Activated naive CD8-positive, alpha-beta T cell treated with anti-CD3 and anti-CD28 coated beads for 36 hours (primary cell): Measurements from ENCODE around the gene SVOP. TPM values are rescaled to one million over a fixed set of nuclear protein-coding genes. Genes with fewer than 3 reads are reported as not detected.

Experiments used
- DNase-seq: peaks from one replicate; pipeline ENCODE4 v3.0.0; 2021
- H3K27ac Mint-ChIP-seq: one replicate; pipeline ENCODE4 v1.8.0; 2022; ENCODE audit warnings: mild to moderate bottlenecking, moderate library complexity, mixed read lengths
- H3K27me3 Mint-ChIP-seq: one replicate; pipeline ENCODE4 v1.8.0; 2022; ENCODE audit warnings: mild to moderate bottlenecking, mixed read lengths
- H3K36me3 Mint-ChIP-seq: one replicate; pipeline ENCODE4 v1.8.0; 2021; ENCODE audit warnings: mild to moderate bottlenecking, mixed read lengths
- H3K4me1 Mint-ChIP-seq: one replicate; pipeline ENCODE4 v1.8.0; 2021; ENCODE audit warnings: mixed read lengths
- H3K4me3 Mint-ChIP-seq: one replicate; pipeline ENCODE4 v1.8.0; 2022; ENCODE audit warnings: mild to moderate bottlenecking, moderate library complexity, mixed read lengths
- H3K9me3 Mint-ChIP-seq: one replicate; pipeline ENCODE4 v1.8.0; 2022; ENCODE audit warnings: mixed read lengths
- total RNA-seq, 2 experiments: library from RNA; stranded (reverse); gene quantifications; one replicate each; pipeline ENCODE4 v1.2.3, GENCODE V29; 2021

The SVOP gene
- total RNA-seq, 2 experiments from 2014 or later = not detected

DNA sequence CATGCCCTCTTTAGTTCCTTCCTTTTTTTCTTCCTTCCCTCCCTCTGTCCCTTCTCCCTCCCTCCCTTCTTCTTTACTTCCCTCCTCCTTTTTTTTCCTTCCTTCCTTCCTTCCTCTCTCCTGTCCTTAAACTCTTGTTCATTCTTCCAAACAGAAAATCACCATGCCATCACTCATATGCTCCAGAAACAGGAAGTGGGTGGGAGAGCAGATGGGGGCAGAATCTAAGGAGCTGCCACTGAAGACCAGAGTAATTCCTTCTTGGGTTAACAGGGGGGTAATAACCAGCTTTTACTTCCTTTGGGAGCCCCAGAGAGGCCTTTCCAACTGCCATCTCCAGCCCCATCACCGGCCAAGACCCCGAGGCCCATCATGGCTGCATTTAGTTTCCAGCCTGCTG, 51.2 kb downstream of the SVOP start:
- DNase-seq = no peak
- Mint-ChIP-seq H3K27ac (no peak overlapping the region), H3K36me3 (no peaks in the 10 kb centered on the region), H3K27me3 (peaks cover 22% of the 10 kb centered on the region), H3K9me3 (no peaks in the 10 kb centered on the region), H3K4me3 (no peak overlapping the region), H3K4me1 (peaks cover 3% of the 10 kb centered on the region)

DNA sequence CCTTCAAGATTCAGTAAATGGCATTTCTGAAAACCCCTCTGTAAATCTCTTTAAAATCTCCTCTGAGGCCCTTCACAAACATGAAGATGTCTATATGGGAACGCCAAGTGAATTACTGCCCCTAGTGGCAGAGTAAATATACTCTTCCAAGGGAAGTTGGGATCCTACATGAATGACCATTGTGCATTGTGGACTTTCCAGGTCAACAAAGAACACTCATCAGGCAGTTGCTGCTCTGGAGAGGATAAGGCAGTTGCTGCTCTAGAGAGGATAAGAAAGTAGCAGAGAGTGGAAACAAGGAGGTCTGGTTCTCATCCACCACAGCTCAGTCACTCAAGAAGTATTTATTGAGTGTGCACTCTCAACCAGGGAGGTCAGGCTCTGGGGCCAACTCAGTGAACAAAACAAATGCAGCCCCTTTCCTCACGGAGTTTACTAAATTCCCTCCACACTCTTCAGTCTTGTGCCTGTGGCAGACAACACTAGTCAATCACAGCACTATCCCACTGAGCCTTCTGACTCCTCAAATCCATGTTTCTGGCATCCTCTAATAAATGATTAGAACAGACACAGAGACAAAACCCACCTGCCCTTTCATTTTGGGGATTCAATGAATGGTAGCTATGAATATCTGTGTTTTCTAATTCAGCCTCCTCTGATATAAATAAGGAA, 52.9 kb downstream of the SVOP start:
- no peaks in the 10 kb centered on the region for H3K9me3 Mint-ChIP-seq
- H3K4me1 Mint-ChIP-seq = peaks cover 3% of the 10 kb centered on the region
- no peak overlapping the region for H3K4me3 Mint-ChIP-seq
- no peak for DNase-seq
- no peak overlapping the region for H3K27ac Mint-ChIP-seq
- H3K27me3 Mint-ChIP-seq = peaks cover 22% of the 10 kb centered on the region
- H3K36me3 Mint-ChIP-seq = no peaks in the 10 kb centered on the region

DNA sequence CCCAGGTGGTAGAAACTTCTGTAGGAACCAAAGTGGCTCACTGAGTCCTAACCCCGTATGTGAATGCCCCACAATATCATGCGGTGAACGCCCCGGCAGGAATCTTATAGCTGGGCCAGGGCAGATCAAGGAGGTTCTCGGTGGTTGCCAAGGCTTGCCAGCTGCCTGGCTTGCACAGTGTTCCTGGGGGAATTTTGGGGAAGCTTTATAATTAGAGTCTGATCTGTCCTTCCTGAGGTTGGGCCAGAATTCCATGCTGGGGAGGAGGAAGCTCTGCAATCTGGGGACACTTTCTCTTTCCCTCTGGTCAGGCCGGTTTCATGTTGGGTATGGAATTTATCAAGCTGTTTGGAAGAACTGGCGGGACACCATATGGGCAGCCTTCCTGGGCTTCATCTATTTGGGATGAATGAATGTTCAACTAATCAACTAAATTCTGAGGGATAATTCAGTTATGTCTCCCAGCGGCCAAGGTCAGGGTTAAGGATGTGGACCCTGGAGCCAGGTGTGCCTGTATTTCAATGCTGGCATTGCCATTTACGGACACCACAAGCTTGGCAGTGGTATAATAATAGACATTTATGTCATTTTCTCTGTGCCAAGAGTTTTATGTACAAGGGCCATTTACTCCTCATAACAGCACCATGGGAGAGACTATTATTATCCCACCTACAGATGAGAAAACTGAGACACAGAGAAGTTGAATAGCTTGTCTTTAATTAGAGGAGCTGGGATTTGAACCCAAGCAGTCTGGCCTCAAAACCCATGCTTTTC, 54.3 kb downstream of the SVOP start:
- H3K36me3 Mint-ChIP-seq = no peaks in the 10 kb centered on the region
- no peak overlapping the region for H3K27ac Mint-ChIP-seq
- H3K27me3 Mint-ChIP-seq = peaks cover 22% of the 10 kb centered on the region

DNA sequence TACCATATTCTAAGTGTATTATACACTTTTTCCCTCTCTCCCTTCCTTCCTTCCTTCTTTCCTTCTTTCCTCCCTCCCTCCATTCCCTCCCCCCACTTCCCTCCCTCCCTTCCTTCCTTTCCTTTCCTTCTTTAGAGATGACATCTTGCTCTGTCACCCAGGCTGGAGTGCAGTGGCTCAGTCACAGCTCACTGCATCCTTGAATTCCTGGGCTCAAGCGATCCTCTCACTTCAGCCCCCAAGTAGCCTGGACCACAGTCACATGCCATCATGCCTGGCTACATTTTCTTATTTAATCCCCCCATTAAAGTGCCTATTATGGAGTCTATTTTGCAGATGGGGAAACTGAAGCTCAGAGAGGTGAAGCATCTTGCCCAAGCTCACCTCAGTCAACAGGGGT, 55.0 kb downstream of the SVOP start:
- Mint-ChIP-seq H3K4me3 (no peak overlapping the region), H3K4me1 (no peaks in the 10 kb centered on the region), H3K36me3 (no peaks in the 10 kb centered on the region), H3K9me3 (no peaks in the 10 kb centered on the region), H3K27ac (no peak overlapping the region), H3K27me3 (peaks cover 22% of the 10 kb centered on the region)
- DNase-seq = no peak

More for the DNA sequence above, 54.3 kb downstream of the SVOP start:
- no peaks in the 10 kb centered on the region for H3K4me1 Mint-ChIP-seq
- H3K4me3 Mint-ChIP-seq = no peak overlapping the region
- DNase-seq = no peak
- H3K9me3 Mint-ChIP-seq = no peaks in the 10 kb centered on the region

DNA sequence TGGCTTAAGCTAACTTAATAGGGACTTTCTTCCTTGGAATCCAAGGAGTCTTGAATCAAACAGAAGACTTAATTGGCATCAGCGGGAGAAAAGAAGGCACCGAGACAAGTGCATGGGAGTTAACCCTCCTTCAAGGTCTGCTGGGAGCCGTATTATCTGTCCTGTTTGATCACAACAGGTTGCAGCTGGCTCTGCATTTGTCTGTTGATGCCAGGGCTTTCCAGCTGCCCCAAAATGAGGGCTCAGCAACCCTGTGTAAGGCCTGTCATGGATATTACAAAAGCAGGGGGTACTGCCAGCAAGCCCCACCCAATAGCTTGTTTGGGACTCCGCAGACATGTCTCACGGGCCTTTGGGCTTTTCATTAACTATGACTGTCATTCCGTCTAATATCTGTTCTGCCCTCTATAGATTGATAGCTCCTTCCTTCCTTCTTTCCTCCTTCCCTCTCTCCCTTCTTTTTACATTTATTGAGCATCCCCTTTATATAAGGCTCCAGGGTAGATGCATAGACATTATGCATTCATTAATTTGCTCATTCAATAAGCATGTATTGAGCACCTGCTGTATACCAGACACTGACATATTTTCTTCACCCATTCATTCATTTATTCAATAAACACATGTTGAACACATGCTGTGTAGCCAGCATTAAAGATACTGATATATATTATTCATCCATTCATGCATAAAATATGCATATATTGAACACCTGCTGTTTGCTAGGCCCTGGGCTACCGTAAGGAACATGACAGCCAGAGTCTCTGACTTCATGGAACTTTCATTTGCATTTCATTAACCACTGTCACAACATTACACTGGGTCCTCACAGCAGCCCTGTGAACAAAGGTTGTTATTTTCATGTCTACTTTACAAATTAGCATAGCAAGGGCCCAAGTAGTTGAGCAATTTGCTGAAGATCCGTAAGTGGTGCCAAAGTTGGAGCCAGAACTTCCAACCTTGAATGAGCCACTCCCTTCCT, 56.2 kb downstream of the SVOP start:
- Mint-ChIP-seq H3K9me3 (no peaks in the 10 kb centered on the region), H3K4me3 (no peak overlapping the region), H3K36me3 (no peaks in the 10 kb centered on the region), H3K27ac (no peak overlapping the region), H3K27me3 (peaks cover 23% of the 10 kb centered on the region), H3K4me1 (no peaks in the 10 kb centered on the region)
- DNase-seq = no peak

DNA sequence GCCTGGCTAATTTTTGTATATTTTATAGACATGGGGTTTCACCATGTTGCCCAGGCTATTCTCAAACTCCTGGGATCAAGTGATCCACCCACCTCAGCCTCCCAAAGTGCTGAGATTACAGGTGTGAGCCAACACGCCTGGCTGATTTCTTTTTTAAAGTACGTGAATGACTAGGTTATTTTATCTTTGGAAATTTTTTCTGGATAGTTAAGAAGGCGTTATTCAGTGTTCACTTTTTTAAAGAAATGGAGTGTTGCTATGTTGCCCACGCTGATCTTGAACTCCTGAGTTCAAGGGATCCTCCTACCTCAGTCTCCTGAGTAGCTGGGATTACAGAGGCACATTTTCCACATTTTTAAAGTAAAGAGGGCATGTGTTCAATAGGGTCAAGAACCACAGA, 58.6 kb downstream of the SVOP start:
- DNase-seq = no peak
- Mint-ChIP-seq H3K27ac (no peak overlapping the region), H3K4me3 (no peak overlapping the region), H3K9me3 (no peaks in the 10 kb centered on the region), H3K4me1 (no peaks in the 10 kb centered on the region), H3K36me3 (no peaks in the 10 kb centered on the region), H3K27me3 (peaks cover 4% of the 10 kb centered on the region)

DNA sequence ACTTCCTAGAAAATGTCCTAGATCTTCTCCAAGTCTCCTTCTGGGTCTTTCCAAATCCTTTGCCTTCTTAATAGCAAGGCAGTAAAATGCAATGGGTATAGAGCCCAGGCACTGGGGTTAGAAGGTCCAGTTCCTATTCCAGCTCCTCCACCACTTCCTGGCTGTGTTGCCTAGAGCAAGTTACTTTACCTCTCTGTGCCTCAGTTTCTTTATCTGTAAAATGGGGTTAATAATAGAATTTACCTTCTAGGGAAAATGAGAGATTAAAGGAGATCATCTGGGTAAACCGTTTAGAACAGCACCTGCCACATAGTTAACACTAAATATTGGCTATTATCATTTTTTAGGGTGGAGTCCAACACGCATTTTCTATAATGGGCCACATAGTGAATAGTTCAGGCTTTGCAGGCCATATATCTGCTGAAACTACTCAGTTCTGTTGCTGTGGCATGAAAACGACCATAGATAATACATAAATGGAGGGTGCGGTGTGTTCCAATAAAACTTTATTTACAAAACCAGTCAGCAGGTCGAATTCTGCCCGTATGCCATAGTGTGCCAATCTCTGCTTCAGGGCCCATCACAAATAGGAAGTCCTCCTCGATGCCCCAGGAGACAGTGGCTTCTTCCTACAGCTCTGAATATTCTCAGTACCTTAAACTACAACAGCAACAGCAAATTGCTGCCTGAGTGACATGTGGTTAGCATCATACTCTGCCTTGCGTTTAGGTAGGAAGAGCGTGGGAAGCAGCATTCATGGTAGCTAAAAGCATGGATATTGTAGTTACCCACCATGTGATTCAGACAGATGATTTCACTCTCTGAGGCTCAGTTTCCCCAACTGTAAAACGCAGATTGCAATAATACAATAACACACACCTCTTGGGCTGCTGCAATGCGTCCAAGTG, 60.9 kb downstream of the SVOP start:
- Mint-ChIP-seq H3K27ac (no peak overlapping the region), H3K4me1 (no peaks in the 10 kb centered on the region), H3K27me3 (peaks cover 6% of the 10 kb centered on the region), H3K9me3 (no peaks in the 10 kb centered on the region), H3K36me3 (no peaks in the 10 kb centered on the region), H3K4me3 (no peak overlapping the region)
- DNase-seq = no peak

DNA sequence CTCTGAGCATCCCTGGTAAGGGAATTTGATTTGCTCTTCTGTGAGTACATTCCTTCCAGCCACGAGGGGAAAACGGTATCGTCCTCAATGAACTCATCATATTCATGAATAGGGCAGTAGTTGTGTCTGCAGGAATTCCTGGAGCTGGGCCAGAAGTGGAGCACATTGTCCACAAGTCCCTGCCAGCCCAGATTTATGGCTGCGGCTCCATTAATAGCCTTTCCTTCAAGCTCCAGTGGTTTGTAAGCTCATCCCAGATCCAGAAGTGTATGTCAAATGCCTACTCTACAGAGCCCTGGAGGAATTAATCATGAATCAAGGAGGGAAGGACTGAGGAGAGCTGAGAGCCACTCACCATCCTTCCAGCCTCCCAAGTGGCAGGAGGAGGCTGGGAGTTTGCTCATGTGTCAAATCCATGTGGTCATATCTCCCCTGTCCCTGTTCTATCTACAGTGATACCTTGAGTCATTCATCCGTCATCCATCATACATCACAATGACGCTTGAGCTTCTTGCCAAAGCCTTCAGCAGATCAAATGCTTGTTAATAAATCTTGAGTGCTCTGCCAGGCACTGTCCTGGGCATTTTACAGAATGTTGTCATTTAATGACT, 65.5 kb downstream of the SVOP start:
- Mint-ChIP-seq H3K4me3 (no peak overlapping the region), H3K27ac (no peak overlapping the region), H3K27me3 (peaks cover 3% of the 10 kb centered on the region), H3K4me1 (peaks cover 3% of the 10 kb centered on the region), H3K36me3 (no peaks in the 10 kb centered on the region), H3K9me3 (no peaks in the 10 kb centered on the region)
- DNase-seq = no peak

DNA sequence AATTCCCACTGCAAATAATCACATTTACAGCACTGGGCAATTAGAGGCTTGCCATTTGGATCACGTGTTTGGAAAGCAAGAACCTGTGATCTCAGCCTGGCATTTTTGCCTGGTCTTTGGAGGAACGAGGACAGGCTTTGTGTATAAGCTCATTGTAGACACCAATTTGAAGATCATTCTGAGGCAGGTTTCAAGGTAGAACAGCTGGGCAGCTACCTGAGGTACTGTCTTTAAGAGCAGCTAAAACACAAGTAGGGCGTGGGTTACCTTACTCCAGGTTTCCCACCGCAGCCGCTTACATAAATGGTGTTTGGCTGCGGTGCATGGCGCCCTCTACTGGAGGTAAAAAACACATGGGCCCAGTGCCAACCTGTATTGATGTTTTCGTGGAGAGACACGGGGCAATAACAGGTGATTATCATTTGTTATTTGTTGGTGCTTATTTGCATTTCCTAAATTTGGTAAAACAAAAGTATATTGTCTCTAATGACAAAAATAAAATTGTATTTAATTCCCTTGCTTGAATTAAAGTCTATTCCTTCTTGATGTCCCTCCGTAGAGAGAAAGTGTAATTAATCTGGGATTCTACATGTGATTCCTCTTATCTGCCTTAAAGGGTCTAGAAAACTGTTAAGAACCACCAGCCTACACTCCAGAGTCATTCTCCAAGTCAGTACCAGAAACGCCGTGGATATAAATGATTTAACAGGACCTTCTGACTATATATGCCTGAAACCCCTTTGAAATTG, 69.7 kb downstream of the SVOP start:
- no peaks in the 10 kb centered on the region for H3K36me3 Mint-ChIP-seq
- peak; percentile 58 for DNase-seq

DNA sequence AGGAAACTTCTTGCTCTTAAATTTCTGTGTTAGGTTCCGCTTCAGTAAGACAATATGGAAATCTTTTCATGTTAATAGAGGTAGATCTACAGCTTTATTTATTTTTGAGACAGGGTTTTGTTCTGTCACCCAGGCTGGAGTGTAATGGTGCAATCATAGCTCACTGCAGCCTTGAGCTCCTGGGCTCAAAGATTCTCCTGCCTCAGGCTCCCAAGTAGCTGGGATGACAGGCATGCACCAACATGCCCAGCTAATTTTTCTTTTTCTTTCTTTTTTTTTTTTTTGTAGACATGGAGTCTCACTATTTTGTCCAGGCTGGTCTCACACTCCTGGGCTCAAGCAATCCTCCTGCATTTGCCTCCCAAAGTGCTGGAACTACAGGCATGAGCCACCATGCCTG, 70.9 kb downstream of the SVOP start:
- no peak overlapping the region for H3K4me3 Mint-ChIP-seq
- H3K36me3 Mint-ChIP-seq = no peaks in the 10 kb centered on the region
- no peak overlapping the region for H3K27ac Mint-ChIP-seq

More for the DNA sequence above, 69.7 kb downstream of the SVOP start:
- Mint-ChIP-seq H3K4me1 (peaks cover 3% of the 10 kb centered on the region), H3K9me3 (peaks cover 4% of the 10 kb centered on the region), H3K27me3 (peaks cover 14% of the 10 kb centered on the region), H3K4me3 (no peak overlapping the region), H3K27ac (no peak overlapping the region)

DNA sequence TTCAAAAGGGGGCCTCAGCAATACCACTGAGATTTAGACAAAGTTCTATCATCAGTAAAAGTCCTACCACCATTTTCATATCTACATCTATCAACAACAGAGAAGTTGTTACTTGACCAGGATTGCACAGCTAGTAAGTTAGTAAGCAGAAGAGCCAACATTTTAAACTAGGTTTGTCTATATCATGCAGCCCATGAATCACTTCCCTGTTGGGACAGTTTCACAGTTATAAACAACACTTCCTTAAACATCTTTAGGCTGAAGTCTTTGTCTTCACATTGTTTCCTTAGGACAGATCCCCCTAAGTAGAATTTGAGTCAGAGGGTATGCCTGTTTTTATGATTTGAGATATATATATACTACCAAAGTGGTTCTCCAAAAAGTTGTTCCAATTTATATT, 72.5 kb downstream of the SVOP start:
- Mint-ChIP-seq H3K27ac (no peak overlapping the region), H3K36me3 (no peaks in the 10 kb centered on the region), H3K9me3 (peaks cover 4% of the 10 kb centered on the region), H3K27me3 (peaks cover 14% of the 10 kb centered on the region), H3K4me1 (peaks cover 3% of the 10 kb centered on the region), H3K4me3 (no peak overlapping the region)
- no peak for DNase-seq

More for the DNA sequence above, 70.9 kb downstream of the SVOP start:
- peaks cover 3% of the 10 kb centered on the region for H3K4me1 Mint-ChIP-seq
- DNase-seq = no peak
- H3K27me3 Mint-ChIP-seq = peaks cover 14% of the 10 kb centered on the region
- H3K9me3 Mint-ChIP-seq = peaks cover 4% of the 10 kb centered on the region

DNA sequence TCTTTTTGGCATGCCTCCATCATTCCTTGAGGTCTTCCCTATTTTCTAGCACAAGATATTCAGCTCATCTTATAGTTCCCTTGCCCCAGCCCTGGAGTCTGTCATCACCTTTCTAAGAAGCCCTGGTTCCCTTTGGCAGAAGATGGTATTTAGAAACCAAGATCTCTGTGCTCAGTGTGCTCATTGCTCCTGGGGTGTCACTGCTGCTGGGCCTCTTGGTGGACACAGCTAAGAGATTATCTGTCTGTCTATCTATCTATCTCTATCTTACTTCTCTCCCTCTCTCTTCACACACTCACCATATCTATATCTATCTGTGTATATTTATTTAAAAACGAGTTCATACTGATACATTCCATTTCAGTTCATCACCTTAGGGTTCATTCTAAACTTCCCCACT, 73.8 kb downstream of the SVOP start:
- Mint-ChIP-seq H3K27ac (no peak overlapping the region), H3K4me3 (no peak overlapping the region), H3K27me3 (peaks cover 14% of the 10 kb centered on the region), H3K4me1 (peaks cover 3% of the 10 kb centered on the region), H3K36me3 (no peaks in the 10 kb centered on the region), H3K9me3 (peaks cover 4% of the 10 kb centered on the region)
- no peak for DNase-seq

DNA sequence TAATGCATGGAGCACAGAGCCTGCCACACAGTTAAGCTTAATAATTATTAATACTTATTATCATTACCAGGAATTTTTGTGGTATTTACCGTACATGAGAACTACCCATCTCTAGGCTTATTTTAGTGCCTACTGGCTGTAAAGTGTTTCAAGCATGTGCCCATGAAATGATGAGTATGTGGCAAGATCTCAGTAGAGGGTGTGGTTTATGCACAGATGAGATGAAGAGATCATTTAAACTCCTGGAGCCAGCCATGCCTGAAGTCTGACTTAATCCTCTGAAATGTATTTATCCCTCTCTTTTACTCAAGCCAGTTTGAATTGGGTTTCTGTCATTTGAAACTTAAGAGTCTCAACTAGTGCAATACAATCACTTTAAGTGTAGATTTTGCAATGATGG, 80.7 kb downstream of the SVOP start:
- H3K4me1 Mint-ChIP-seq = peaks cover 2% of the 10 kb centered on the region

More for the DNA sequence above, 80.7 kb downstream of the SVOP start:
- H3K4me3 Mint-ChIP-seq = no peak overlapping the region
- DNase-seq = no peak
- H3K27ac Mint-ChIP-seq = no peak overlapping the region
- H3K9me3 Mint-ChIP-seq = no peaks in the 10 kb centered on the region
- no peaks in the 10 kb centered on the region for H3K36me3 Mint-ChIP-seq
- H3K27me3 Mint-ChIP-seq = no peaks in the 10 kb centered on the region
